GM19455 (cell line): ENCODE data around the gene GNG8.

Experiments used
- ATAC-seq: cut with Tn5 transposase; IDR thresholded peaks from one replicate; pipeline ENCODE4 v1.9.1; 2021; ENCODE audit not compliant: unreplicated experiment

The GNG8 gene

DNA sequence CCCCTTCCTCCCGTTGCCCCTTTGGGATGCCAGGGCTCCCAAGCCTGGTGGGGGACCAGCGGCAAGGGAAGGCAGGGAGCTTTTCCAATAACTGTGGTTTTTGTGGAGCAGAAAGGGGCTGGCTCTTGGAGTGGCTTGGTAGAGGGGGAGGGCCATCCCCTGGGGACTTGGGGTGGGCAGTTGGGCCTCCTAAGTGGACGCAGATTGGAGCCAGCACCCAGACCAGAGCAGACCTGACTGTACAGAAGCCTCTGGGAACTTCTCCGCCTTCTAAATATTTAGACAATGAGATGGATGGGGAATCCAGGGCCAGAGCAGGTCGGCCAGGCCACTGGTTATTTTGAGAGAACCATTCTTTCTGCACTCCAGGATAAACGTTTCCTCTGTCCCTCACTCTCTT, 15.3 kb downstream of the GNG8 start:
- ATAC-seq, result no peak

DNA sequence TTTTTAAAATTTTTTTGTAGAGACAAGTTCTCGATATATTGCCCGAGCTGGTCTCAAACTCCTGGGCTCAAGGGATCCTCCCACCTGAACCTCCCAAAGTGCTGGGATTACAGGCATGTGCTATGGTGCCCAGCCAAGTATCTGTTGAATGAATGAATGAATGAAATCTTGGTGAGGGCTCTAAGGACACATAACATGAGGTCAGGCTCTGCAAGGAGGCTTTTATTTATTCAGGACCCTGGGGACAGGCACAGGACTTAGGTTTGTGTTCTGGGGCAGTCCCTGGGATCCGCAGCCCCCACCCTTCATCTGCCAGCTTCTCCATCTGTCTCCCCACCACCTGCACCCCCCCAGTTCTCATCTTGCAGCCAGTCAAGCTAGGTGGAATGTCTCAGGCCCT, 15.7 kb downstream of the GNG8 start:
- no peak for ATAC-seq

DNA sequence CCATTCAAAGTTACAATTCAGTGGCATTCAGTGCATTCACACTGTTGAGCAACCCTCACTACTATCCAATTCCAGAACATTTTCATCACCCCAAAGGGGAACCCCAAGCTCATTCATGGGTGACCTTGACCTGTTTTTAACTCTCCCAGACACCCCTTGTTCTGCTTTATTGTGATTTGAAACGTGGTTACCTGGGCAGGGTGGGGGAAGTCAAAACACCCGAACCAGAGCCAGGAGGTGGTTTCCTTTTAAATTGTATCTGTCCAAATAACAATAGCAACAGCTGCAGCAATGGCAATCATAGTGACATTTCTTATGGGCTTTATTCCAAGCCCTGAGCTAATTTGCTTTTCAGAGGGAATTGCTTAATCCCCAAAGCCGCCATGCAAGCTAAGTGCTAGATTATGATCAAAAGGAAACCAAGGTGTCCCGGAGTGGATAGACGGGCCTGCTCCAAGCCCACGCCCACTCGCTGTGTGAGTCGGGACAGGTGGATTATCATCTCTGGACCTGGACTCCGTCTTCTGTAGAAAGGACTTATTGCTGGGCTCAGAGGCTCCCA, 17.3 kb downstream of the GNG8 start:
- no peak for ATAC-seq

DNA sequence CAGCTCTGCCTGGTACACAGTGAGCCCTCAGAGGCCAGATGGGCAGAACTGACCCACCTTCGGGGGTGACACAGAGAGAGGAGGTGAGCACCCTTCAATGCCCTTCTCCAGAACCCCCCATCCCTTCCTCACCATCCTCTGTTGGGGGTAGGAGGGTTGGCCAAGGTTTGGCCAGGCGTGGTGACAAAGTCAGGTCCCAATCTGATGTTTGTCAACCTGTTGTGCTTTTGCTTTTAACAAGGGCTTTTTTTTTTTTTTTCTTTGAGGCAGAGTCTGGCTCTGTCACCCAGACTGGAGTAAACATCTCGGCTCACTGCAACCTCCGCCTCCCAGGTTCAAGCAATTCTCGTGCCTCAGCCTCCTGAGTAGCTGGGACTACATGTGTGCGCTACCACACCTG, 18.4 kb downstream of the GNG8 start:
- no peak for ATAC-seq

DNA sequence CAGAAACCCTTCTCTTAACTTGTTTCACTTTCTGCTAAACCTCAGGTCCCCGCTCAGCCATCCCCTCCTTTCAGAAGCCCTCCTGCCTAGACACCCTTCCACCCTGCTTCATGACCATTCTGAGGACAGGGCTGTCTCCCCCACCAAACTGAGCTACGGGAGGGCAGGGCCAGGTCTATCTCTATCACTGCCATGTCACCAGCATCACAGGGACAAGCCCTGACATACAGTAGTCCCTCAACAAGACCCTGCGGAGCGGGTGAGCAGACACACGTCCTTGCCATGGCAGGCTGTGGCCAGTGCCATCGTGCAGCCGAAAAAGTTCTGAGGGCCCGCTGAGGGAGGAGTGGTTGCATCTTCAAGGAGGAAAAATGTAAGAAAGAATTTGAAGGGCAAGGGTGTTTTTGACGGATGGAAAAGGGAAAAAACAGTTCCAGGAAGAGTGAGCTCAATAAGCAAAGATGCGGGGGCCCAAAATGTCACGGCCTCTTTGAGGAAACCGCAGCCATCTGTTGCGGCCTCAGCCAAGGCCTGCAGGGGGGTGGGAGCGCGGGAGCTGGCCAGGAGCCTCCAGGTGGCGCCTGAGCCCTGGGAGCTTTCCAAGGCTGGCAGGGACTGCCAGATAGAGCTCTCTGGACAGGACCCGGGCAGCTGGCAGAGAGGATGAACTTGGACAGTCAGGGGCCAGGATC, 19.2 kb downstream of the GNG8 start:
- ATAC-seq, result no peak

DNA sequence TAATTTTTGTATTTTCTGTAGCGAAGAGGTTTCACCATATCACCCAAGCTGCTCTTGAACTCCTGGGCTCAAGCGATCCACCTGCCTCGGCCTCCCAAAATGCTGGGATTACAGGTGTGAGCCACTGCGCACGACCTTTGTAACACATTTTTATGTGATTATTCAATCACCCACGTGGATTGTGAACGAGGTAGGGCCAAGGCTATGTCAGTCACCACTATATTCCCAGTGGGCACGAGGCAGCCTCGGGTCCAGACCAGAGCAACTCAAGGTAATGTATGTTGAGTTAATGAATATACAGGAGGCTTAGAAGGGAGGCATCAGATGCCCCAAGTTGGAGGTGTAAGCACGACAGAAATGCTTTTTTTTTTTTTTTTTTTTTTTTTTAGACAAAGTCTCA, 20.0 kb downstream of the GNG8 start:
- ATAC-seq, result no peak

DNA sequence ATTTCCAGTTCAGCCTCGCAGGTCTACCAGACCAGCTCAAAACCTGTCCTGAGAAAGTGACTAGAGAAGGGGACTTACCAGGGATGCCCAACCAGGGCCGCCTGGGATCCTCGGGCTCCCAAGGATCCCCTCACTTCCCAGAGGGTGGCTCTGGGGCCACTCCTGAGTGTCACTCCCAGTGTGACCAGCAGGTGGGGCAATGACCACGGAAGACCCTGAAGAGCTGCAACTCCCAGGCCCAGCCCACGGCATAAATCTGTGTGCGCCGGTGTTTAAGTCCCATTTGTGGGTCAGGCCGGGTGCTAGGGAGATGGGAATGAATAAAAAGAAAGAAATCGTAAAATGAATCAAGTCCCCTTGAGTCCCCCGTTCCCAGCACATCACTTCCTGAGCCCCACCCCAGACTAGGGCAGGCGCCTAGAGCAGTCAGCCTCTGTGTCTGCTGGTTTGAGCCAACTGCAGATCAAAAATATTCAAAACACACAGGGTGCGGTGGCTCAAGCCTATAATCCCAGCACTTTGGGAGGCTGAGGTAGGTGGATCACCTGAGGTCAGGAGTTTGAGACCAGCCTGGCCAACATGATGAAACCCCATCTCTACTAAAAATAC, 21.8 kb downstream of the GNG8 start:
- no peak for ATAC-seq

DNA sequence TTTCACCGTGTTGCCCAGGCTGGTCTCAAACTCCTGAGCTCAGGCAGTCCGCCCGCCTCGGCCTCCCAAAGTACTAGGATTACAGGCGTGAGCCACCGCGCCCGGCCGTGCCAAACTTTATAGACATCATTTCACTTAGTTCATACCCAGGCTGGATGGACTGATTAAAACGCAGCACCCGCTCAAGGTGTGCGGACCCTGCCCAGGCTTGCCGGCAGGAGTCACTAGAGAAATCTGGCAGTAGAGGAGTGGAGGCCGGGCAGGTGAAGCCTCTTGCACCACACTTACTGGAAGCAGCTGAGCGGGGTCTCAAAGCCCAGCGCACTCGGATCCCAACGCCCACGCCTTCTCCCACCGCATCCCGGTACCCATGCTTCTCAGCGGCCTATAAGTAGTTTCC, 22.5 kb downstream of the GNG8 start:
- no peak for ATAC-seq

DNA sequence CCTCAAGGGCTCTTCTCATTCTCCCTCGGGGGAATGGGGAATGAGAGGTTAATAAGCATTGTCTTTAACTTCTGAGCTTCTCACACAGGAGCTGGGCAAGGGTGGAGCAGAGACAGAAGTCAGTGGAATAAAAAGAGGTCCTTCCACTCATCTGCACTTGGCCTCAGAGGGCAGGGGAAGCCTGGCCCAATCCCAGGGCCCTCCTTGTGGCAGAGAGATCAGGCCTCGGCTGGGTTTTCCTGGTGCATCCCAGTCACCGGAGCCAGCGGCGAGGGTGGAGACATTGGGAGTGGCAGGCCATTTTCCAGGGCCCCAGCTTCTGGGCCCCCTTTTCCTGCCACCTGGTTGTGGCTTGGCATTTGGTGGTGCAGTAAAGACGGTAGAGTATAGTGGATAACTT, 24.2 kb downstream of the GNG8 start:
- no peak for ATAC-seq

DNA sequence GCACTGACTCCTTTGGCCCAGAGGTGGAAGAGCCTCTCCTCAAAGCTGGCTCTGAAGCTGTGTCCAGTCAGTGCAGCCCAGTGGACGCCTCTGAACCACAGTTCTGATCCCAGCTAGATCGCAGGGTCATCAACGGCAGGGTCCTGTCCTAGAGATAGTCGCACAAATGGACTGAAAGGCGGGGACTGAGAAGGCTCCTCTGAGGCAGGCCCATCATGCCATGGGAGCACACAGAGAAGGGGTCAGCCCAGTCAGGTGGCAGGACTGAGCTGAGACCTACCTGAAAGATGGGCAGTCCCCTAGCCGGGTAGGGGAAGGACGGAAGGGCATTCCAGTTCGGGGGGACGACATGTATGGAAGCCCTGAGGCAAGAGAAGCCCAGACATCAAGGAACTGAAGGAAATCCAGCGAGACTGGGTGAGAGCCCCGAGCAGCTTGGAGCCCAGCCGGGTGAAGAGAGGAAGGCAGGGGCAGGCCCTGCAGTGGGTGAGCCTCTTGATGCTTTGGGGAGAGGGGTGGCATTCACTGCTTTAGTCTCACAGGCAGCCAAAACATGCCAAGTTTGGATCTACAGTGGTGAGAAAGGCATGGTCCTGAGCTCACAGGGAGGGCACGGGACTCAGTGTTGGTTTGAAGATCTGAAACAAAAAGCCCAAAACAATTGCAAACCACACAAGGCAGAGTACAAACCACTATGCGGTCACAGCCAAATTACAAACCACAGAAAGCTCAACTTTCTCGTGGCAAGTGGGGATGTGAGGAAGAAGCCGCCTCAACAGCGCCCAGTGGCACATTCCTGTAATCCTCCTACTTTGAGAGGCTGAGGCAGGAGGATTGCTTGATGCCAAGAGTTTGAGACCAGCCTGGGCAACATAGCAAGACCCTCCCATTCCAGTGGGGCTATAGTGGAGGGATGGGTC, 24.9 kb downstream of the GNG8 start:
- ATAC-seq, result no peak

DNA sequence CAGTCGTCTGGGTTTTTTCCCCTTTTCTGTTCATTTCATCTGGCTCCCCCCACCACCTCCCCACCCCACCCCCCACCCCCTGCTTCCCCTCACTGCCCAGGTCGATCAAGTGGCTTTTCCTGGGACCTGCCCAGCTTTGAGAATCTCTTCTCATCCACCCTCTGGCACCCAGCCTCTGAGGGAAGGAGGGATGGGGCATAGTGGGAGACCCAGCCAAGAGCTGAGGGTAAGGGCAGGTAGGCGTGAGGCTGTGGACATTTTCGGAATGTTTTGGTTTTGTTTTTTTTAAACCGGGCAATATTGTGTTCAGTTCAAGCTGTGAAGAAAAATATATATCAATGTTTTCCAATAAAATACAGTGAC, 25.6 kb downstream of the GNG8 start:
- no peak for ATAC-seq

DNA sequence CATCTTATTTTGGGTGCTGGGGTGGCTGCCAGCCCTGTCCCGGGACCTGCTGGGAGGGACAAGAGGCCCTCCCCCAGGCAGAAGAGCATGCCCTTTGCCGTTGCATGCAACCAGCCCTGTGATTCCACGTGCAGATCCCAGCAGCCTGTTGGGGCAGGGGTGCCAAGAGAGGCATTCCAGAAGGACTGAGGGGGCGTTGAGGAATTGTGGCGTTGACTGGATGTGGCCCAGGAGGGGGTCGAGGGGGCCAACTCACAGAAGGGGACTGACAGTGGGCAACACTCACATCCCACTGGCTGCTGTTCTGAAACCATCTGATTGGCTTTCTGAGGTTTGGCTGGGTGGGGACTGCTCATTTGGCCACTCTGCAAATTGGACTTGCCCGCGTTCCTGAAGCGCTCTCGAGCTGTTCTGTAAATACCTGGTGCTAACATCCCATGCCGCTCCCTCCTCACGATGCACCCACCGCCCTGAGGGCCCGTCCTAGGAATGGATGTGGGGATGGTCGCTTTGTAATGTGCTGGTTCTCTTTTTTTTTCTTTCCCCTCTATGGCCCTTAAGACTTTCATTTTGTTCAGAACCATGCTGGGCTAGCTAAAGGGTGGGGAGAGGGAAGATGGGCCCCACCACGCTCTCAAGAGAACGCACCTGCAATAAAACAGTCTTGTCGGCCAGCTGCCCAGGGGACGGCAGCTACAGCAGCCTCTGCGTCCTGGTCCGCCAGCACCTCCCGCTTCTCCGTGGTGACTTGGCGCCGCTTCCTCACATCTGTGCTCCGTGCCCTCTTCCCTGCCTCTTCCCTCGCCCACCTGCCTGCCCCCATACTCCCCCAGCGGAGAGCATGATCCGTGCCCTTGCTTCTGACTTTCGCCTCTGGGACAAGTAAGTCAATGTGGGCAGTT, 26.2 kb downstream of the GNG8 start:
- ATAC-seq, result no peak

DNA sequence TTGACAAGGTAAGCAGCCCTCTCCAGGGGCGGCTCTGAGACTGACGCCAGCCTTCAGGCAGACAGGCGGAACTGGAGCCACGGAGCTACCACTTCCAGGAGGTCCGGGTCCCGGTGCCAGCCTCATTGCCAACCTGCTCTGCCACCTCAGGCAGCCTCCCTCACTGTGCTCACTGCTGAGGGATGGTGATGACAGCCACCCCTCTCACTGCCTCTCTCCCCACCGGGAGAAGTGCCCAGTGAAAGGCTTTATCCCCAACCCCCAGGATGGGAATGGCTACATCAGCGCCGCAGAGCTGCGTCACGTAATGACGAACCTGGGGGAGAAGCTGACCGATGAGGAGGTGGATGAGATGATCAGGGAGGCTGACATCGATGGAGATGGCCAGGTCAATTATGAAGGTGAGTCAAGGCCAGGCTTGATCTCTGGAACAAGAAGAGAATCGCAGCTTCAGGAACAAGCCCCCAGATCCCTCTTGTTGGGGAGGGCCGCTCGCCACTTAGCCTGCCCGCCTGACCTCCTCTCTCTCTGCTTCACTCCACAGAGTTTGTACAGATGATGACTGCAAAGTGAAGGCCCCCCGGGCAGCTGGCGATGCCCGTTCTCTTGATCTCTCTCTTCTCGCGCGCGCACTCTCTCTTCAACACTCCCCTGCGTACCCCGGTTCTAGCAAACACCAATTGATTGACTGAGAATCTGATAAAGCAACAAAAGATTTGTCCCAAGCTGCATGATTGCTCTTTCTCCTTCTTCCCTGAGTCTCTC, 27.2 kb downstream of the GNG8 start:
- ATAC-seq, result no peak

DNA sequence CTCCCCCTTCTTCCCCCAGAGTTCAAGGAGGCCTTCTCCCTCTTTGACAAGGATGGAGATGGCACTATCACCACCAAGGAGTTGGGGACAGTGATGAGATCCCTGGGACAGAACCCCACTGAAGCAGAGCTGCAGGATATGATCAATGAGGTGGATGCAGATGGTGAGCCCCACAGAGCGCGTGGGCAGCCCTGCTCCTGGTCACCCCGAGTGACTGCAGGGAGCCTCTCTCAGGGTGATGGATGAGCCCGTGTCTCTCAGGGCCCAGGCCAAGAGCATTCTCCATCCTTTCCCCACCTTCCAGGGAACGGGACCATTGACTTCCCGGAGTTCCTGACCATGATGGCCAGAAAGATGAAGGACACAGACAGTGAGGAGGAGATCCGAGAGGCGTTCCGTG, 27.8 kb downstream of the GNG8 start:
- ATAC-seq, result no peak

DNA sequence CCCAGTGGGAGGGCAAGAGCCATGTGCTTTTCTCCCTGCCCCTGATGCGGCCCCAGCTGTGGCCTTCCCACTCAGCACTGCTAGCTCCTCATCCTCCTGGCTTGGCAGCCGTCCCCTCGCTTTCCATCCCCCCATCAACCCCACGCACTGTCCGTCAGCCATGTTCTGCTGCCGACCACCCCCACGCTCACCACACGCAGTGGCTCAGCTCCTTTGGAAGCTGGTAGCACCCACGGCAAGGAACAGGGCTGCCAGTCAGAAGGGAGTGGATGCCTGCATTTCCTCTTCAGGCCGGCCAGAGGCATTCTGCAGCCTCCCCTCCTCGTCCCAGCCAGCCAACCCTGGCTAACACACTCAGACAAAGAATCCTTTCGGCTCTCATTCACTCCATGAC, 28.6 kb downstream of the GNG8 start:
- ATAC-seq, result no peak

DNA sequence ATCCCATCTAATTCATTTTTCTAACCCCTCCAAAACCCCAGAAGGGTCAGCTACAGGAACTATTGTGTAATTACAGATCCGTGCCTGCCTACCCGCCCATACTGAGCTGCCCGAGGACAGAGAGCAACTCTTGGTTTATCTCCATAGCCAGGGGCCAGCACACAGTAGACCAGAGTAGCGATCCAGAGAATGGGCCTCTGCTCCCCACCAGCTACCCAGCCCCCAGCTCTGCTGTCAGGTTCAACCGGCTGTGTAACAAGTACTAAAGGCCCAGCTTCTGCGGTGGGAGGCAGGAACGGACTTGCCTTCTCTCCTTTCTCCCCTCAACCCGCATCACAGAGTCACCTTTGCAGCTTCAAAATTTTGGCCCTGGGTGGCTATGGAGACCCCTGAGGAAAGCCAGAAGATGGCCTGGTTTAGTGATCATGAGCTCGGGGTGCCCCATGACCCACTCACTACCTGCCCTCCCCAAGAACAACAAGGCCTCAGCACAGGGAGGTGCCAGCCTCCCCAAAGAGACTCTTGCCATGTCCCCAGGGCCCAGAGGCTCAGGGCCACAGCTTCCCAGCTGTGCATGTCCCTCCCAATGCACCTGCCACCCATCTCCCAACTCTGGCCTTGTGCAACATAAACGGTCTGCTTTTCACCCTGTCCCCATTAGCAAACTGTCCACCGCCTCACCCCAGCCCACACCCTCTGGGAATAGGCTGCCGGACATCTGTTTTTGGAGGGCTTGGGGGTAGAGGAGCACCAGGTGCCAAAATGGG, 29.1 kb downstream of the GNG8 start:
- ATAC-seq, result no peak

DNA sequence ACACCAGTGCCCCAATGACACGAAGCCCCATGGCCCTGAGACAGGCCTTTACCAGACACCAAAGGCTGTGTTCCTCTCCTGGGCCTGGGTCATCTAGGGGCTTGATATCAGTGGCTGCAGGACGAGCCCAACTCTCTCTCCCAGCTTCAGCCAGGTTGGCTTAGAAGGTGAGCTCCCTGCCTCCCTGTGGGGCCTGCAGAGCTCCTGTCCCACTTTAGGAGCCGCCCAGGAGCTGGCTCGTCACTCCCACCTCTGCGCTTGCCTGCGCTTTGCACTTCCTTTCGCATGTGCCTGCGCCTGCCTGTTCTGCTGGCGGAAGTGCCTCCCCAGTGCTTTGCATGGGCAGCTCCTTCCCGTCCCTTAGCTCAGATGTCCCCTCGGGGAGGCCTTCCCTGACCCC, 30.0 kb downstream of the GNG8 start:
- no peak for ATAC-seq

DNA sequence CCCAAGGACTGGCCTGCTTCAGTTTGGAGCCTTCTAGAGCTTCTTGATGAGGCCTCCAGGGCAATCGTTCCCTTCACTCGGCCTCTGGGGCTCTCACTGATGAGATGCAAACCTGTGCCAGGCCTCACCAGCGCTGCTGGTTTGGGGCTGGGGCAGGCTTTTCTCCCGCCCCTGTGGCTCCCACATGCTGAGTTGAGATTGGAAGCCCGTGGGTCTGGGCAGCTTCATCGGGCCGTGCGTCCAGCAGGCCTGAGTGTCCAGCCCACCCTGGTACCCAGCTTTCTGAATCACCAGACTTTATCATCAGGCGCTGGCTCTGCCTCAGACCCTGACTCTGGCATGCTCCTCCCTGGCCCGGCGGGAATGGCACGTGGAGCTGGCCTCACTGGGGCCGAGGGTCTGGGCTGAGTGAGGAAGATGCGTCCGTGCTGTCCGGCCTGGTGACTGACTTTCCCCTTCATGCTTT, 30.6 kb downstream of the GNG8 start:
- no peak for ATAC-seq

DNA sequence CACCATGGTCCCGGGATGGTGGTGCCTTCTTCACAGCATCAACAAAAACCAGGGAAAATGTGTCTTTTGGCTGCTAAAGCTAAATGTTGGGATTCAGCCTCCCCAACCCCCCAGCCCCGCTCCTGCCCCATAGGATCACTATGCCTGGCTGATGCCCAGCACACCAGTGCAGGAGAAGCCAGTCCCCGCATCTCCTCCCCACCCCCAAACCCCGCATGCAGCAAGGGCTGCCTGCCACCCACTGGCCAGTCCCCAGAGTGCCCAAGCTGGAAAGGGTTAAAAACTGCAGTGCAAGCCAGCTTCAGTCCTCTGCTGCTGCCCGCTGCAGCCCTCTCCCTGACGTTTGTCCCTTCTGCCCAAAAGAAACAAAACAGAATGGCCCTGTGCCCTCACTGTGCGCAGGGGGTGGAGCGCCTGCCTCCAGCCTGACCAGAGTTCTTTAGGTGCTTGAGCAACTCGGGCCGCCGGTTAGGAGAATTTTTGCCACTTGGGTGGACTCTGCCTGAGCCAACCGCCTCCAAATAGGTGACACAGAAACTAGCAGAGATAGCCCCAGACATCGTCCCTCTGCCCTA, 31.1 kb downstream of the GNG8 start:
- ATAC-seq, result no peak
